HEK293T (cell line): ENCODE data around the gene NPIPA7.
"Not testable (repeated sequence)": the region's sequence is repeated elsewhere in the genome, so short reads cannot be mapped to it uniquely, and the experiment has no call there.

Experiments used
- ARNT ChIP-seq: fragments of 450-650 bp; IDR thresholded peaks from 2 replicates; pipeline ENCODE4 v1.6.1; 2017; ENCODE audit warnings: mild to moderate bottlenecking
- FOXK2 ChIP-seq: fragments of 450-650 bp; IDR thresholded peaks from 2 replicates; pipeline ENCODE4 v1.6.1; 2016; ENCODE audit warnings: mild to moderate bottlenecking
- HDGF ChIP-seq: fragments of 450-650 bp; IDR thresholded peaks from 2 replicates; pipeline ENCODE4 v1.6.1; 2017; ENCODE audit warnings: antibody characterized with exemption, borderline replicate concordance
- LEF1 ChIP-seq: fragments of 450-650 bp; IDR thresholded peaks from 2 replicates; pipeline ENCODE4 v1.6.1; 2017; ENCODE audit warnings: mild to moderate bottlenecking, borderline replicate concordance
- SP1 ChIP-seq: fragments of 450-650 bp; IDR thresholded peaks from 2 replicates; pipeline ENCODE4 v1.6.1; 2017
- SUZ12 ChIP-seq: fragments of 450-650 bp; IDR thresholded peaks from 2 replicates; pipeline ENCODE4 v1.6.1; 2016; ENCODE audit warnings: mild to moderate bottlenecking
- ZNF384 ChIP-seq: fragments of 450-650 bp; IDR thresholded peaks from 2 replicates; pipeline ENCODE4 v1.6.1; 2016
- TF ChIP-seq, protein P1 (sequence below): fragments of 450-650 bp; IDR thresholded peaks from 2 replicates; pipeline ENCODE4 v1.6.1; 2016

DNA sequence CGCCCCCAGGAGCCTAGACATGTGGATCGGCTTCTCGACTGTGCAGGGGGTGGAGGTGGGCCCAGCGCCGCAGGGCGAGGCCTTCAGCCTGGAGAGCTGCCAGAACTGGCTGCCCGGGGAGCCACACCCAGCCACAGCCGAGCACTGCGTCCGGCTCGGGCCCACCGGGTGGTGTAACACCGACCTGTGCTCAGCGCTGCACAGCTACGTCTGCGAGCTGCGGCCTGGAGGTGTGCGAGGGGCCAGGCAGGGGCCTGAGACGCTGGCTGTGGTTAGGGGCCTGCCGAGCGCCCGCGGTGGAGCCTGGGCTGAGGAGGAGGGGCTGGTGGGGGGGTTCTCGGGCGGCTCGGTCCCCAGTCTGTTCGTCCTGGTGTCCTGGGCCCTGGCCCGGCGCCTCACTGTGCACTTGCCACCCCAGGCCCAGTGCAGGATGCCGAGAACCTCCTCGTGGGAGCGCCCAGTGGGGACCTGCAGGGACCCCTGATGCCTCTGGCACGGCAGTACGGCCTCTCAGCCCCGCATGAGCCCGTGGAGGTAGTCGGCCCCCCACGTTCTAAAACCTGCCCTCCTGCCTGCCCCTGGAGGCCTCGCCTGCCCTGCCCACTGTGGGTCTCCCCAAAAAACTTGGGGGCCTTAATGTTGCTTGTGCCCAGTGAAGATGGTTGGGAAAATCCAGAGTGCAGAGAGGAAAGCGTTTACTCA is 20.2 kb upstream of the NPIPA7 start:
- TF ChIP-seq SP1, SUZ12, FOXK2, ARNT, ZNF384, LEF1, HDGF: not testable (repeated sequence)
- TF ChIP-seq, protein P1, sequence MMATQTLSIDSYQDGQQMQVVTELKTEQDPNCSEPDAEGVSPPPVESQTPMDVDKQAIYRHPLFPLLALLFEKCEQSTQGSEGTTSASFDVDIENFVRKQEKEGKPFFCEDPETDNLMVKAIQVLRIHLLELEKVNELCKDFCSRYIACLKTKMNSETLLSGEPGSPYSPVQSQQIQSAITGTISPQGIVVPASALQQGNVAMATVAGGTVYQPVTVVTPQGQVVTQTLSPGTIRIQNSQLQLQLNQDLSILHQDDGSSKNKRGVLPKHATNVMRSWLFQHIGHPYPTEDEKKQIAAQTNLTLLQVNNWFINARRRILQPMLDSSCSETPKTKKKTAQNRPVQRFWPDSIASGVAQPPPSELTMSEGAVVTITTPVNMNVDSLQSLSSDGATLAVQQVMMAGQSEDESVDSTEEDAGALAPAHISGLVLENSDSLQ: not testable (repeated sequence)
